OCI-LY3 (cell line): ENCODE results near the gene FKBP4.

ENCODE experiments used
- EZH2phosphoT487 ChIP-seq: fragments of 200-600 bp; shearing (Covaris generic); IDR thresholded peaks from 2 replicates; pipeline ENCODE4 v1.6.1; 2018; ENCODE audit warnings: antibody characterized with exemption, mixed run types, low read depth
- TF ChIP-seq, protein P1 (sequence below): fragments of 200-600, 300-600 bp; sonication (generic); IDR thresholded peaks from 2 replicates; pipeline ENCODE4 v1.5.1; 2014; ENCODE audit warnings: antibody characterized with exemption, low read length, low read depth

DNA sequence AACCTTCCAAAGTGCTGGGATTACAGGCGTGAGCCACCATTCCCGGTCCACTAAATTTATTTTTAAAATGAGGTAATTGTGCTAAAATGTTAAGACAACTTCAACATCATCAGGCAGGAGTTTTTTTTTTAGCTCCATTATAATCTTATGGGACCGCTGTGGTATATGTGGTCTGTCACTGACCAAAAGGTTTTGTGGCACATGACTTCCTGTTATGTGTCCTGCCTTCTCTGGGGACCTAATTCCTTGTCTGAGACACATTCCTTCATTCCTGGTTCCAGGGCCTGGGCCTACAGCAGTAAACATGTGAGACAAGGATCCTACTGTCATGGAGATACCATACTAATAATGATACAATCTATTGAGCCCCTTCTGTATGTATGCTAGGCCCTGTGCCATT is 57.2 kb downstream of the FKBP4 start:
- TF ChIP-seq, protein P1, sequence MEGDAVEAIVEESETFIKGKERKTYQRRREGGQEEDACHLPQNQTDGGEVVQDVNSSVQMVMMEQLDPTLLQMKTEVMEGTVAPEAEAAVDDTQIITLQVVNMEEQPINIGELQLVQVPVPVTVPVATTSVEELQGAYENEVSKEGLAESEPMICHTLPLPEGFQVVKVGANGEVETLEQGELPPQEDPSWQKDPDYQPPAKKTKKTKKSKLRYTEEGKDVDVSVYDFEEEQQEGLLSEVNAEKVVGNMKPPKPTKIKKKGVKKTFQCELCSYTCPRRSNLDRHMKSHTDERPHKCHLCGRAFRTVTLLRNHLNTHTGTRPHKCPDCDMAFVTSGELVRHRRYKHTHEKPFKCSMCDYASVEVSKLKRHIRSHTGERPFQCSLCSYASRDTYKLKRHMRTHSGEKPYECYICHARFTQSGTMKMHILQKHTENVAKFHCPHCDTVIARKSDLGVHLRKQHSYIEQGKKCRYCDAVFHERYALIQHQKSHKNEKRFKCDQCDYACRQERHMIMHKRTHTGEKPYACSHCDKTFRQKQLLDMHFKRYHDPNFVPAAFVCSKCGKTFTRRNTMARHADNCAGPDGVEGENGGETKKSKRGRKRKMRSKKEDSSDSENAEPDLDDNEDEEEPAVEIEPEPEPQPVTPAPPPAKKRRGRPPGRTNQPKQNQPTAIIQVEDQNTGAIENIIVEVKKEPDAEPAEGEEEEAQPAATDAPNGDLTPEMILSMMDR, result no peak
- no peak for TF ChIP-seq EZH2phosphoT487
